Measurements from ENCODE around the gene RAPGEF3.

Gene RAPGEF3

DNA sequence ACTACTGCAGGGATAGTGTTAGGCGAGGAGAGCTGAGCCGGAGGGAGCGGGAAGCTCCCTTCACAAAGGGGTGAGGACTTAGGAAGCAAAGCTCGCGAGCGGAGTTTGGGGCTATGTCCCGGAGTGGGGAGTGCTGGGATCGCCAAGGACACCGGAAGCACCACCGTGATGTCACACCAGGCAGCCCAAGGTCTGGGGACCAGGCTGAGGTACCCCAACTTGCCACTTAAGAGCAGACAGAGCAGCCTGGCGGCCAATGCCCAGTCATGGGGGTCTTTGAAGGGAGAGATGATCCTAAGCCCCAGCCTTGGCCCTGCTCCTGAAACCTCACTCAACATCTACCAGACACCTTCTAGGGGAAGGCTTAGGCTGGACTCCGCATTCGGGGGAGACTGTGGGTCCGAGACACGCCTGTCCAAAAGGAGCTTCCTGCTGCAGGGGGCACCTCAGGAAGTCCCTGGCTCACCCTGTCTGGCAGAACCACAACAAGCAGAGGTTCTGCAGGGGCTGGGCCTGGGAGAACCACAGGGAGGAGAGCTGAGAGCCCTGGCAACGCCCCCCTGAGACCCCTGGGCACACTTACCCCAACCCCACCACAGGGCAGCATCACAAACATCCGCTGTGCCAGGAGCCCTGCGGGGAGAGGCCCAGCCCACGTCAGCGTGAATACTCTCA is 32.1 kb upstream of the RAPGEF3 start:
- DNase-seq: no peak

DNA sequence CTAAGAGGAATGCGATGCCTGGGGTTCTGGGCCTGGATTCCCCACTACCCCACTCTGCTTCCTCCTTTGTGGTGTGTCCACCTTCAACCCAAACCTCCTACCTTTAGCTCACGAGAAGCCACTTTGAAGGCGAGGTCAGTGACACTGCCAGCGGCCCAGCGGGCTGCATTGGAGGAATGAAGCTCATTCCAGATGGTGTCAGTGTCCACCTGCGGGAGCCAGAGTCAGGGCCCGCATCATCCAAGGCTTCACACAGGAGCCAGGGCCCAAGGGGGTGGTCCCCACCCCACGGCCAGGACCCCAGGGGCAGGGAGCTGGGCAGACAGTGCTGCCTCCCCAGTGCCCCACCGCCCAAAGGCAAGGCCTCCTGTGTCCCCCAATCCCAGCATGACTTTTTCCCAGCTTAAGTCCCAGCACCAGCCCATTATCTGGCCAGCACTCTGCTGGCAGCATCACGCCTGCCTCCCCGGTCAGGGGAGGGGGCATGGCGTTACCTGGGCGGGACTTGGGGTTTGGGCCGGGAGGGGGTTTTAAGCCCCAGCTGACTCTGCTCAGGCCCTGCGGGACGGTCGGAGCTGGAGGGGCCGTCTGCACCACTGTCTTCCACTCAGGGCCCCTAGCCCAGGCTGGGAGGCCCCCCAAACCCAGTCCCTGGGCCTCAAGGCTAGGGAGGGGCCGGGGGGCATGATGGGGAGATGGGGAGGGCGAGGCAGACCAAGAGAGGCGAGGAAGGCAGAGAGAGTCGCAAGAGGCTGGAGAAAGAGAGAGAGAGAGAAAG is 31.2 kb upstream of the RAPGEF3 start:
- DNase-seq: no peak

- no peak for DNase-seq
Measured at GRCh38 chr12:47789141-47789540, 30.5 kb upstream of the RAPGEF3 start.

DNA sequence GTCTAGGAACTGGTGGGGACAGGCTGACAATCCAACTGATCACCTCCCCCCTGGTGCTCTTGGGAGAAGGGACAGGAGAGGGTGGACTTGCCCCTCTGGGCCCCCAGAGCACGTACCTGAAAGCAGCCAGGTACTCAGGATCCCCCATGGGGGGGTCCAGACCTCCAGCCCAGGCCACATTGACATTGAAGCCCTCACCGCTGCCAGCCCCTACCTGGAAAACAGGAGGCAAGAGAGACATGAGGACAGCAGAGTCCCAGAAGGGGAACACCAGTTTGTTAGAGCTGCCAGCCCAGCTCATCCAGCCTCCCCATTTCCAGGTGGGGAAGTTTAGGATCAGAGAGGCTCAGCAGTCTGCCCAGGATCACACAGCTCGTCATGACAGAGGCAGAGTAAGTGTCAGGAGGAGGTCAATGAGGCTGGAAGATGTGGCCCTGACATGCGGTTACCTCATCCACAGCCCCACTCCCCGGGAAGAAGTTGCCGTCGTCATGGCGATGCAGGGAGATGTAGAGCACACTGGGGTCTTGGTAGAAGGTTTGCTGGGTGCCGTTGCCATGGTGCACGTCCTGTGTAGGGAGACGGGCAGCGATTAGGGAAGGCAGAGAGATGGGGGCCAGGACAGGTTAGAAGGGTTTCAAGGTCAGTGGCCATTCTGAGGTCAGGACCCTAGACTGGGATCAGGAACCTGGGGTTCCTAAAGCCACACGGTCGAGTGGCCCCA is 29.1 kb upstream of the RAPGEF3 start:
- no peak for DNase-seq

DNA sequence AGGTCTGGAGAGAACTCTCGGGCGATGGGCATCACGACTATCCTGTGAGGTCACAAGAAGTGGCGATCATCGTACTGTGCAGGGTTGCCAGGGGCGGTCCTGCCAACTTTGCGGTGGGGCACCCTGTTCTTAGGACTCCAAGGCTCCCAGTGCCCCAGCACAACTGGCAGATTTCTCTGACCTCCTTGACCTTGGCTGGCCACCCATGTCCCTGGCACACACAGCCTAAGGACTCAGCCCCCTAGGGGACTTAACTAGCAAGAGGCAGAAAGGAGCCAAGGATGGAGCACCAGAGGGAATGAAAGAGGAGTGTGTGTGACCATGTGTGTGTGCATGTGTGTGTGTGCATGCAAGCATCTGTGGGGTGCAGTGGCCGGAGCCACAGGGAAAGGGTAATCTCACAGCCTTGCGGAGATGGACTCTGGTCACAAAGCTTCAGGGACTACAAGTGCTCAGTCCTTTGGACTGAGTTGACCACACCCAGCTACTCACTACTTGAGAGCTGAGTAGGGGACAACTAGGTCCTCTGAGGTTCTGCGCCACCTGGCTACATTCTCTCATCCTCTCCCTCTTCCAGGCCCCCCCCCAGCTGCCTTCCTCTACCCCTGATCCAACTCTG is 28.1 kb upstream of the RAPGEF3 start:
- no peak for DNase-seq

DNA sequence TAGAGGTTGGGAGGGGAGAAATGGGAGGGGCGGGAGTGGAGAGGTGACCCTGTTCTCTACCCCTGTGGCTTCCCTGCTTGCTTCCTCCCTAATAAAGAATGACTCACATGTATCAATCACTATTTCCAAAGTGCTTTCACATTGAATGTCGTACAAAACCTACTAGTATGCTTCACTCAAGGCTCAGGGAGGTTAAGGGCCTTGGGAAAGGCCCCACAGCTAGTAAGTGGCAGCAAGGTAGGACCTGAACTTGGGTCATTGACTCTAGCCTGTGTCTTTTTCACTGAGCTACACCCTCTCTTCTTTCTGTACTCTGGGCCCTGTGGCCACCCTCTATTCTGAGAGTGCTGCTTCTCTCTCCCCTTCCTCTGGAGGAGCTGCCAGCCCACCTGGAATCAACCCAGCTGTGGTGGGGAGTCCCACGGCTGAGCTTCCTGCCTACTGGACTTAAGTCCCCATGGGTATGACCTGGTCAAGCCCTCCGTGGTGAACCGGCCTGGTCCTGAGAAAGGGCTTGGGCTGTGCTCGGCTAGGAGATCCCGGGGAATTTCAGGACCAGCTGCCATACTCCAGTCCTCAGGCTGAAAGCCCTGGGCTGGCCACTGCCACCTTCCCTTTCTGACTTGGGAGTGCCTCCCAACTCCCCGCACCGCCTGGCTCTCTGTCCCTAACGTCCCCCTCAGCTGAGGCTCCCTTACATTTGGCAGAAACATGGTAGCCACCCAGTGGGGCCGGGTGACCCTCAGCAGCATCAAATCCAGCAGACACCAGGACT is 27.4 kb upstream of the RAPGEF3 start:
- no peak for DNase-seq

DNA sequence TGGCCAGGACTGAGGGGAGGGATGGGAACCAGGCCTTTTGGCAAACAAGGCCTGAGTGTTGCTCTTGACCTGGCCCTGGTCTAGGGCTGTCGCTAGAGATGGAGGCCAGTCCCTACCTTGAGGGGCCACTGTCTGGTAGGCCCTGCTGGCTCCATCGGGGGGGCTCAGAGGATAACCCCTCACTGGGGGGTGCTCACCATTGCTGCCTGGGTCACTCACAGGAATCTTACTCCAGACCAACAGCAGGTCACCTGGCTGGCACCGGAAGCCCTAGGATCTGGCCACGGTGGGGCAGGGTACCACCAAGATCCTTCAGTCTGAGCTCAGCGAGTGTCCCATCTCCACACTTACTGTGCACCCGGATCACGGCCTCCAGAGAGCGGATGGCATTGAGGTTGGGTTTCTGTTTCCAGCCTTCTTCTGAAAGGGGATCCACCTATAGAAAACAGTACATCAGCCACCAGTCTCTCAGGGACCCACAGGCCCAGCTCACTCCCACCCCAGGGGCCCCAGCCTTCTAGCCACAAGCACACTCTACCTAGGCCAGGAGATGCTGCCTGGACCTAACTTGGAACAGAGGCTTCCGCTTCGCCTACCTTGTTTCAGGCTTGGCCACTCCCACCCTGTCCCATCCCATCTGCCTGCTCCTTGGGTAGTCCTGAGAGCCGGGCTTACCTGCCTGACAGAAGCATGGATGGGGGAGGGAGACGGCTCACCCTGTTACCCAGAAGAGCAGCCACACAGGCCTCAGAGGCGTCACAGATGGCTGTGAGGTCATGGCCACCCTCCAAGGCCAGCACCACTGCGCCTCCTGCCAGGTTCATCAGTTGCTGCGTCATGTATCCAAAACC is 26.6 kb upstream of the RAPGEF3 start:
- no peak for DNase-seq

GRCh38 chr12:47783821-47784819 is 25.4 kb upstream of the RAPGEF3 start:
- DNase-seq: no peak

DNA sequence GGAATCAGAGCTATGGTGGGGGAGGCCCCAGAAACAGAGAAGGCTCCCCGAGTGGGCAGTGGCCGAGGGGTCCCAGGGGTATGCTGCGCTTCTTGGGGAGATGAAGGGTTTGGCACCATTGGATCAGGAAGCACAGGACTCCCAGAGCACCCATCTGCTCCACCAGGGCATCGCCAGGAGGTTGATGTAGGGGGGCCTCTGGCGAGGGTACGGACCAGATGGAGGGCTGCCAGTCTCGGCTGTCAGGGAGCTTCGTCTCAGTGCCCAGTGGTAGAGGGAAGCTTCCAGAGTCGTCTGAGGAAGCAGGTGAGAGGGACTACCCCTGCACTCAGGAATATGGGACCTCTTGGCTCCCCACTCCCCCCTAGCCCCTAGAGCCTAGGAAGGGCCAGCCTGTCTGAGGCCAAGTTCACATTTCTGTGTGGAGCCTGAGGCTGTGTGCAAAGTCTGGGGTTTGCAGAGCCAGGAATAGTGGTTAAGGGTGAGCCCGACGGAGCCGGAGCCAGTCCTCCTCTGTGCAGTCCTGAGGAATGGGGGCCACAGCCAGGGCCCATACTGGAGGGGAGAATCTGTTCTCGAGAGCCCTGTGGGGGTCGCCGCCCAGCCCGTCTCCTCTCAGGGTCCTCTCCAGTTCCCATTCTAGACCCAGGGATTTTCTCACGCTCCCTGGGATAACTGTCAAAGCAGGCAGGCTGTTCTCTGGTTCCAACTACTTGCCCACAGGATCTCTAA is 24.5 kb upstream of the RAPGEF3 start:
- no peak for DNase-seq

- DNase-seq: no peak
Measured at GRCh38 chr12:47782372-47782770, 23.7 kb upstream of the RAPGEF3 start.

- peak; percentile 89 for DNase-seq
Measured at GRCh38 chr12:47781479-47782371, 23.0 kb upstream of the RAPGEF3 start.

DNA sequence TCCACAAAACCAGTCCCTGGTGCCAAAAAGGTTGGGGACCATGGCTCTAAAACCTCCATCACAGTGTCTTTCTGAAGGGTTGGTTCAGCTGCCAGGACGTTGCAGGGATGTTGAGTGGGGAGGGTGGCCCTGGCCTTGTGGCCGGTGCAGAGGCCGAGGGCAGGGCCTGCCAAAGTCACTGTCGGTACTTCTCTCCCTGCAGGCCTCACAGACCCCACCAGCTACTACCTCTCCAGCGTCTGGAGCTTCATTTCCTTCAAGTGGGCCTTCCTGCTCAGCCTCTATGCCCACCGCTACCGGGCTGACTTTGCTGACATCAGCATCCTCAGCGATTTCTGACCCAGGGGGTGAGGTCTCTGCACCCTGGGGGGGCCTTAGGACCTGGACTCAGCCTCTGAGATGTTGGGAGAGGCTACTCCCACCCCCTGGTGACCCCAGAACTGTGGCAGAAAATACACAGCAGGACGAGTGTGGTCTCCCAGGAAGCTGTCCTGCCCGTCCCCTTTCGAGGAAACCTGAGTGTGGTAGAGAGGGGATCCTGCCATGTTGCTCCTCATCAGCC is 21.3 kb upstream of the RAPGEF3 start:
- DNase-seq: no peak

DNA sequence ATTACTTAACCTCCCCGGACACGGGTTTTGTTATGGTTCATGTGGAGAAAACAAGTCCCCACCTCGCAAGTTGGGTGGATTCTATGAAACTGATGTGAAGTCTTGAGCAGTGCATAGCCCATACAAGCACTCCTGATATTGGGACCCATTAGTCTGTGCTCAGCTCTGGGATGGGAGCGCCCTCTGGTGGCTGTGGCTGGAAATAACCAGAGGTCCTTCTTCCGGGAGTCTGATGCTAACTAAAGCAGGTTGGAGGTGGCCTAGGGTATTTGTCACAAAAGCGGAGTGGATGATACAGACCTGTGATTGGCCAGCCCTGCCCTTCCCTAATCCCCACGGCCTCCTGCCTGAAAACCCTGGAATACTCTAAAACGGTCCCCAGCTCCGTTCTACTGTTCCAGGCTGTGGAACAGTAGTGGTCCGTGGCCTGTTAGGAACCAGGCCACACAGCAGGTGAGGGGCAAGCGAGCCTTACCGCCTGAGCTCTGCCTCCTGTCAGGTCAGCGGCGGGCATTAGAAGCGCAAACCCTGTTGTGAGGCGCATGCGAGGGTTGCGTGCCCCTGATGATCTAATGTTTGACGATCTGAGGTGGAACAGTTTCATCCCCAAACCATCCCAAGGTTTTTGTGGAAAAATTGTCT is 20.7 kb upstream of the RAPGEF3 start:
- peak; percentile 80 for DNase-seq

GRCh38 chr12:47778881-47779280 is 20.2 kb upstream of the RAPGEF3 start:
- DNase-seq: no peak

DNA sequence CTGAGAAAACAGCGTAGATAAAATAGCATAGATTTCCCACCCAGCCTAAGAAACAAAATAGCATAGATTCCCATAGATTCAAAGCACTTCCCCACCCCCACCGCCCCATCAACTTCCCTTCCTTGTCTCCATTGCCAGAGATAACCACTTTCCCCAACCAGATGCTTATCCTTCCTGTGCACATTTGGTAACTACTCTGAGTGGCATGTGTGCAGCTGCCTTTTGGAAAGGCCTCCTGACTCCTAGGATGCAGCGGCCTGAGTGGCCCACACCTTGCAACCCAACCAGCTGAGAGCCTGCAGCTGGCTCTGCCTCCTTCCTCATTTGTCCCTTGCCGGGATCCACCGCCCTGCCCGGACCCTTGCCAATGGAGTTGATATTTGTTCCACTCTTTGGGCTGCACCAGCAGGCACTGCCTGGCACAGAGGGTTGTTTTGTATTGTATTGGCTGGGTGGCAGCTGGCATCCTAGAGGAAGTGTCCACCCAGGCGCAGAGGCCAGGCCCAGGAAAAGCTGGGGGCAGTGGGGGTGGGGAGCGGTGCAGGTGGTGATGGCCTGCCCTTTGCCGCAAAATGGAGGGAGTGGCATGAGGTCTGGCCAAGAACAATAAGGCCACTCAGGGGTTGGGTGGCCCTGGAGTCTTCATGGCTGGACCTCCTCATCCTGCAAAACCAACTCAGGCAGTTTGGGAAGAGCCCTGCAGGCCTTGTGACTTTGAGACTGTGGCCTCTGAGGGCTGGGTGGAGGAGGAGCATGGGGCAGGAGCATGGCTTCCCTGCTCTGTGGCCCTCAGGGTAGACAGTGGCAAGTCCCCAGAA is 19.3 kb upstream of the RAPGEF3 start:
- no peak for DNase-seq

GRCh38 chr12:47777151-47777550 is 18.5 kb upstream of the RAPGEF3 start:
- no peak for DNase-seq
